Muscle of back (tissue), 11 donors: ENCODE measurements around the gene HOXA2. TPM values are rescaled to one million over a fixed set of nuclear protein-coding genes. Genes with fewer than 3 reads are reported as not detected.
A peak's percentile ranks its signal among the peaks of the same experiment; 100 is the strongest.

Experiments used
- DNase-seq, 3 donors: peaks; one replicate each; pipeline versions ENCODE4 v3.0.0 to v3.0.0-alpha.2; 2013
- polyA plus RNA-seq, 10 donors: library from polyadenylated mRNA; unstranded; fragments of 120-200 nt; gene quantifications; one replicate each; pipeline ENCODE4 v1.2.1, GENCODE V29; 2013; ENCODE audit not compliant: insufficient read length in 10 of 10

Gene HOXA2
- polyA plus RNA-seq, 10 donors = 1.6 to 7.4 (median 4.4) TPM

DNA sequence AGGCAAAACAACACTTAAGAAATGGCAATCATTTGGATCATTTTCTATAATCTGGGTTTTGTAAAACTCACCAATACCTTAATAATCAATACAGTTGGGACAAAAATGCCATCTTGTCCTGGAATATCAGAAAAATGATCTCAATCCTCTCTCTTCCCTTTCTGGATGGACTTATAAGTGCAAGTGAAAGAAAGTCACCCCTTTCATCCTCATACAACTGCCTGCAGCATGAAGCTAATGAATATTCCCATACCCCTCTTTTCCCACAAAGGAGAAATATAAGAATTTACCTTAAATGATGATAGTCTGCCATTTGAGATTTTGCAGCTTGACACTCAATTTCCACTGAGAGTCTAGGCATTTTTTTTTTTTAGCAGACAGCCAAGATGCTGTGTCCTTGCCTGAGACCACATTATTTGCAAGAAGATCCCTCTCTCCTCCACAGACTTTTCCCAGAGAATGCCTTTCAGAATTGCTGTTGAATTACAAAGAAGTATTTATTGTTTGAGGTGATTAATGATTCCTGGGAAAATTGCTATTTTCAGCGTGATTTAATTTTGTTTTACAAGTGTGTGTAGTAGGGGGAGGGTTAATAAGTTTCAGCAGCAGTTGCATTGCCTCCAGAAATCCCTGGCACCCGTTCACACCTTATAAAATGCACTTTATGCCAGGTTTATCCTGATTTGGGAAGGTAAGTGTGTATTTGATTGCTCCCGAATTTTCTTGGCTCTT lies 24.3 kb upstream of the HOXA2 start:
- no peak for DNase-seq

DNA sequence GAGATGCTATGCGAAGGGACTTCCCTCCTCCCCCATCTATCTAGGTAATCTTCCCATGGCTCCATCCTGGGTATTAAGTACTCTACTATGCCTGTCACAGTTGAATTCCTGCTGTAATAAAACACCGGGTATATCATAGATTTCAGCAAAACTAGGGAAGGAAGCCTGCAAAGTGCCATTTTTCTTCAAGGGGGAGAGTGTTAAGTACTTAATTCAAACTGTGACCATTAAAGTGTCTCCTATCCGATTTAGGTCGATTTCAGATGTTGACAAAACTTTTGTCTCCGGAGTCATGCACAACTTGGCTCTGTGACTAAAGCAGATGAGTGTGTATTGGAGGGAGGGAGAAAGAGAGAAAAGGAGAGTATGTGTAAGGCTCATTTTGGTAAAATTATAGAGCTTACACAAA lies 23.5 kb upstream of the HOXA2 start:
- no peak for DNase-seq

DNA sequence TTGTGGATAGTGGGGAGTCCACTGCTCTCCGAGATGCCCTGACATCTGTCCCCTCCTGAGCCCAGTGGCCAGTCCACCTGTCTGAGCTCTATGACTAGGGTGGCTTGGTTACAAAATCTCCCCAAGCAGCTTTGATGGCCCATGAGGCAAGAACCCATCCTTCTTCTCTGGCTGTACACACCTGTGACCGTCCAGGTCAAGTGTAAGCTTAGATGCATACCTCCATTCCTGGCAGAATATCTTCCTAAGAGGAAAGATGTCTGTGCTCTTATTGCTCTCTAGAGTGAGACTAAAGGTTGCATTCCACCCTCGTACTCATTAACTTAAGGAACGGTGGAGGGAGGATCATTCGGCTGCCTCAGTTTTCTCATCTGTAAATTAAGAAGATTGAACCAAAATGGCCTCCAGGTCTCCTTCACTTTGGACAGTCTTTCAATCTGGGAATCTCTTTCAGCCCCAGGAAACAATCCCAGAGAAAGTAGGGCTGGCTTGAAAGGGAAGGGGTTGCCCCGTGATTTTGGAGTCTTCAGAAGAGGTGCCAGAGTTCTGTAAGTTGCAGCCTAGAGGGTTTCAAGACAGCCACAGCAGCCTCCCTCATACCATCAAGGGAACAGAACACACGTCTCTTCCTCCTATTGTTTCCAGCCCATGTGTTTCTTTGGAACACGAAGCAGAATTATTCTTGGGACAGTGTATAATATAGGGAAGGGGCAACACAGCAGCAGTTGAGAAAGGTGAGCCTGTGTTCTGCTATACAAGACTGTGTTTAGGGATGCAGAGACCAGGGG lies 22.6 kb upstream of the HOXA2 start:
- no peak for DNase-seq

DNA sequence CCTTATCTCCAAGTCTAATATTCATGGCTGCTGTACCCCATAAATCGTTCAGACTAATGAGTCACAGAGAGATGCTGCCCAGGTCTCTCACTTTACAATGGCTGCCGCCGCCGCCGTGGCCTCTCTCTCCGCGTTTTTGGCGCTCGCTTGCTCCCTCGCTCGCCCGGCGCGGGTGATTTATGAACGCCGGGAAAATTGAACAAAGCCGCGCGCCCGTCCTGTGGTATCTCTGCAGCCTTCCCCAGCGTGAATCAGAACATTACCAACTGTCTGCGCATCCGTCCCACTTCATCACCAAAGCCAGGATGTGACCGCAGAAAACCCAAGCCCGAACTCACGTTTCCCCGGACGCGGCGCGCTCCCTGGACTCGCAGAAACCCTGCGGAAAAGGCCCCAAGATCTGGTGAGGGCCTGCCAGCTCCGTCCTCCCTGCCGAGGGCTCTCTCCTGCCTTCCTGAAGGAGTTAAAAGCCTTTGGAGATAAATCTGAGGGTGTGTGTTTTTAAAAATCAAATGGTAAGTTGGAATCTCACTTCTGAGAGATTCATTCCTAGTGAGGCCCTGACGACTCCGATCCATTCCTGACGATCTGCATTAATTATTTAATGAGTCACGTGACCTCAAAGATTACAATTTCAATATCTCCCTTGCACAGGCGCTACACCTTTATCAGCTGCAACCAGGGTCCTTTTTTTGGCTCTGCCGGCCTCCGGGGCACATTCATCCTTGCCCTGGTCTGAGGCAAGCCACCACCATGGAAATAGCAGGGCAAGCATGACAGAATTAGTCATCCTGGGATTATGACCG lies 21.8 kb upstream of the HOXA2 start:
- DNase-seq = peak in 1 of 3 donors; percentile 61

DNA sequence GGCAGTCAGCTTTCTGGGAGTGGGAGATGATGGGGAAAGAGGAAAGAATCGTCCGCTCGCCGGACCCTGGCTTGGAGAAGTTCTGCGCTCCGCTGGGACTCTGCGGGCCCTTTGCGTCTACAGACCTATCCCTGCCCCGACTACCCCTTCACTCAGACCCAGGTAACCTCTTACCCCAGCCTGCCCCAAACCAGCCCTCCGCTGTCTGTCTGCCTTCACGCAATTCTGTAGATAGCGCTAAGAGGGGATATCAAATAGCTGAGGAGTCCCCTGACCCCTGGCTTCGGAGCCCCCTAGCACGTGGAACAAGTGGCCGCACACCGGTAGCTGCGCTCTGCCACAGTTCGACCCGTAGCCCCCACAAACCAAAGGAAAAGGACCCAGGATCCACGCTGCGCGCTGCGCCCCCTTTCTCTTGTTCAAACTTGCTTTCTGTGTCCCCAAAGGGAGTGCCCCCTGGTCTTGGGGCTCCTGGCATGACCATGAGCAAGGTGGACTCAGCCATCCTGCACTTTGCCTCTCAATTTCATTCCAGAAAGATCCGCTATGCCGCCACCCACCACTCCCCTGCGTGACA lies 21.1 kb upstream of the HOXA2 start:
- no peak for DNase-seq

- peak in 1 of 3 donors; percentile 47 for DNase-seq
Measured at GRCh38 chr7:27123007-27123476, 20.6 kb upstream of the HOXA2 start.

- peak in 1 of 3 donors; percentile 65 for DNase-seq
Measured at GRCh38 chr7:27122077-27122910, 19.8 kb upstream of the HOXA2 start.

DNA sequence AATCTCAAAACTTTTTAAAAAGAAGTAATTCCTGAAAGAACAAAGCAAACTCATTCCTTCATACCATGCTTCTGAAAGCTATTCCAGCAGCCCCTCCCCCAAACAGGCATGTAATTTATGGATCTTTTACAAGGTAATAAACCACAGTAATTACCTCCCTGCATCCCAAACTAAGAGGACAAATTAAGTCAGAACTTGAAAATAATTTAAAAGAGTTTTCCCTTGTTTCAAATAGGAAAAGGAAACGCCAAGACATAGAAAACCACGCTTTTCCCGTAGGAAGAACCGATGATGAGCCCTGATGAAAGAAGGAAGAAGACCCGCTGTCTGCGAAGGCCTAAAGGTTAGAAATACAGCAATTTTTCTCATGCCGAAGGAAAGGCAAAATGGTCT lies 19.2 kb upstream of the HOXA2 start:
- no peak for DNase-seq

DNA sequence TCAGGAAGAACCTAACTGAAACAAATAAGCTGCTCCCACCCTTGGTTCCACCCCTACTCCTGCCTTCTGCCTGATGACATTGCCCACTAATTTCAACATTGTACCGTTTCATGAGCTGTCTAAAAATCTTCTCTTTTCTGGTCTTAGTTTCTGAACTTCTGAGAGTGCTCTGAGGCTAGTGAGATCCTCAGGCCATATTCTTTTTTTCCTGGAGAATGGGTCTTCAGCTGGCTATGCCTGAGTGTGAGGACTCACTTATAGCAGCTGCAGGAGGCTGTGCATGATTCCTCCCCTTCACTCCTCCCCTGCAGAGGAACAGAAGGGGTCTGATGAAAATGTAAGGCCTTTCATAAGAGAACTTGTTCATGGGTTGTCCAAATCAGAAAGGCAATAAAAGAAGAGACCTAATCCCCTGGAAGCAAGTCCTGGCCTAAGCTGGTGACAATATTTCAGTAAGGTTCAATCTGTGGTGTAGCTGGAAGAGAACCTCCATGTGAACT lies 17.0 kb upstream of the HOXA2 start:
- no peak for DNase-seq

DNA sequence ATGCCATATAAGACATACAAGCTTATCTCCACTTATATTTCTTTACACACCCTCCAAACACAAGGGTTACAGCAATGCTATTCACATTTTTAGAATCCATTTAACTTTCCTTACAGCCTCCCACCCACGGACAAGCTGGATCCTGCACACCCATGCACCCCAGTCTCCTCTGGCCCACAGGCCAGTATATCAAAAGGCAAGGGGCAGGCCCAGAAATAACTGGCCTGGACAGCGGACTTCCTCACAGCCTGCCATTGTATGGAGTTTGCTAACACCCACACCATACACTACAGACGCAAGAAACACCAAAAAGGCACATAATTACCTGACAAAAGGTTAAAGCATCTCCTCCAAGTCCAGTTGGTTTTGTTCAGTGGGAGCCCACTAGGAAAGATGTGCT lies 16.1 kb upstream of the HOXA2 start:
- no peak for DNase-seq

DNA sequence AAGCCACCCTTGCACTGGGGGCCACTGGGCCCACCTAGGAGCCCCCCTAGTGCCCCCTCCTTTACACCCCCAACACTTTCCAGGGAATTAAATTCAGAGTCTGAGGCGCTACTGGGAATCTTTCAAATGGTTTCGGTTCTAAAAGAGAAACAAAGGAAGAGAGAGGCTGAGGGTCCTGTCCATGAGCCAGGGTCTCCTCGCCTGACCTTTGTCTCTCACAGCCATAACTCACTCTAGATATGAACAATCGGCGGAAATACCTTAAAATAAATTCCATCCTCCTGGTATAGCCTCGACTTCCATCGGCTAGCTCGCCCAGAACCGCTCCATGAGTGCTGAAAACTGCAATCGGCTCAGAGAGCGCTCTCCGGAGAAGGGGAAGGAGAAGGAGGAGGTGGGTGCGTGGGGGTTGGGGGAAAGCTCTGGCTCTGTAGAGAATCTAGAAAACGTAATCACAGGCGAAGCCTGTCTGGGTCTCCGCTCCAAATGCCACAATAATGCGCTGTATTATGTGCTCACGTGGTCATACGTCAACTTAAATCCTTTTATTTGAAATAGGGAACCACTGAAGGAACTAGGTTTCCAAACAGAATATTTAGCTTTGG lies 15.5 kb upstream of the HOXA2 start:
- DNase-seq = peak in 1 of 3 donors; percentile 36

DNA sequence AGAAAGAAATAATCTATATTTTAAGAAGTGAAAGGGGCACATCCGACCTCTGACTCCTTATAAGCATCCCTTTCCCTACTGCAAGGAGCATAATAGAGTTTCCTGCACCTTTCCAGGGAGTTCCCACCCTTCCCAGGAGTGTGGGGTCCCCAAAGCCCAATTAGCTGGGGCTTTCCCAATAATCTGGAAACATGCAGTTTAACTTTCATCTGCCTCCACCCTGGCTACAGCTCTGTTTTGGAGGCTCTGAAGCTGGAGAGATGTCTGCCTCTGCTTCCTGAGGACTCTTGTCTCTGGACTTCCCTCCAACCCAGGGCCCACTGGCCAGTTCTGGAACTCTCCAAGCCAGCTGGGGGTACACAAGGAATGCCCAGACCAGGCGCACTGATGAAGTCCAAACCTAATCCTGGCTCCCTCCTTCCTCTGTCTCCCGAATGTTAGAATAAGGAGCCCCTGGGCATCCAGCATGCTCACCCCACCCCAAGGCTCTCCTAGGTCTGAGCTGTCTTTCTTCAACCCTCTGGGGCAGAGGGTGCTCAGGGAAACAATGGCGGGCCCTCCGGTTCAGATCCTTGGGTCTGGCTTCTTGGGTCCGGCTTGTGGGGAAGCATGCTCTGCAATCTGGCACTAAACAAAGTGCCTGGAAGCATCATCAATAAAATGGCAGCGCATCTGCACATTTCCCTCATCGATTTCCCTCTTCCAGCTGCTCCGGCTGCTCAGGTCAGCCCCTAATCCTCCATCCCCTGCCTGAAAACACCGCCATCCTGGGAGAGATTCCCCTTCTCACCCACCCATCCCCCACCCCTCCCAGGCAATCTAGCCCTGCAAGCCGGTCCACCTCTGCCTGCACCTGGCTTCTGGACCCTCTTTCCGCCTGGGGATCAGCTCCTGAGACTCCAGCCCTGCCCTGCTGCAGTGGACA lies 14.7 kb upstream of the HOXA2 start:
- peak in 2 of 3 donors; percentile 37 to 38 for DNase-seq

DNA sequence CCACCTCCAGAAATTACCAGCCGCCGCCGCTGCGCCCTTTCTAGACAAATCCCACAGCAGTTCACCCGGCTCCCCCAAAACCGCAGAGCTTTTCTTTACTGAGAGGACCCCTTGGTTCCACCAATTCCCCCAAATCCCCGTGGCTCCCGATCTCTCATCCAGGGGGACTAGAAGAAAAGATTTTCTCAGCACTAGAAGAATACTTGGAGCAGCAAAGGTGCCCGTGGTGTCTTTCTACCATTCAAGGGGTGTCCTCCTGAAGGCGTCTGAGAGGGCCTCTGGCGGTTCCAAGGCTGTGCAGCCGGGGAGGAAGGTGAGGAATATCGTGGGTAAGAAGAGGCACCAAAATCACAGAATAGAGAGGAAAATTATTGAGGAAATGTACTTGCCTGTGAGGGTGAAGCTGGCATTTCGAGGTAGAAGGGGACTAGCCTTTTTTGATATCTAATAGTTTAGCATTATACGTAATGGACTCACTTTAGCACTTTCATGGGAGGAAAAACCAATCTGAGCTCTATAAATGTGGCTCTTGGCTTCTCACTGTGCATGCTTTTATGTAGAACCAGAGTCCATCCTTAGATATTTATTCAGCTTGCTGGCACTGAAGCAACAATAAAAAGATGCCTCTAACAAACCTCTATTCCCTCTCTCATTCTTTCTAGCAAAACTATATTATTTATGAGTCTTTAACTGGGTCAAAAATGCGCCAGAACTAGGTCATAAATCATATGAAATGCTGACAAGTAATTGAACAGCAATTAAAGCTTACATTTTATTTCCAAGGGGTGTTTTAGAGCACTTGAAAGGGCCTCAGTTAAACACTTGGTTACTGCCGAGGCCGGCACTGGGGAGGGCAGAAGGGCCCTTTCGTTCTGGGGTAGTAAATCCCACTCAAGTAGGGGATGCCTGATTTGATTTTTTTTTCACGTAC lies 13.8 kb upstream of the HOXA2 start:
- DNase-seq = peak in 2 of 3 donors; percentile 55 to 67

DNA sequence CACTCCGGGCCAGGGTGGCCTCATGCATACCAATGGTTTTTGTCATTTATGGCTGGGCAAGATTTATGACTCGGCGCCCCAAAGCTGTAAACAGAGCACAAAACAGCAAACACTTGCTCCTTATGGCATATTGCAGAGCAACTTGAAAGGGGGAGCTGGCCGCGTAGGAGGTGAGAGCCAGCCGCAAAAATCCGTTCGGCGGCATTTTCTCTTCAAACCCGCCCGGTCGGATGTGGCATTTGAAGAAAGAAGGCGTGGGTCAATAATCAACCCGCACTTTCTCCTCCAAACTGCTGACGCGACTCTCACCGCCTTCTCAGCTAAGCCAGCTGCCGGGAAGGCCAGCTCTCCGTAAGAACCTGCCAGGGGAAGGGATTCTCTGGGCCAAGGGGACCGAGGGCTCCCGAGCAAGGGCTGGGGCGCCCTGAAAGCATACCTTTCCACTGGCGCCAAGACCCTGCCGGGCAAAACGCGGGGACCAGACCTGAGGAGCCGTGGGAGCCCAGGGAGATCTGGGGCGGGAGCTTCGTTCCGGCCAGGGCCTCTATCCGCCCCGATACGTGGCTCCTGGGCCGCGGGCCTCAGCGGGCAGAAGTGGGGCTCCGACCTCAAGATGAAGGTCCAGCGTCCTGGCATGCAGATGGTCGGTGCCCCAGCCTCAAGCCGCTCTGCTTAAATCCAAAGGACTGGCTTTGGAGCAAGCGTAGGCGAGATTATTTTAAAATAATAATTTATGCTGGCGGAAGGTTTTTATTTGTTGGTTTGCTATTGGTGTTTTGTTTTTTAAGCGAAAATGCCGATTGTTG lies 12.9 kb upstream of the HOXA2 start:
- DNase-seq = peak in 2 of 3 donors; percentile 62 to 69

DNA sequence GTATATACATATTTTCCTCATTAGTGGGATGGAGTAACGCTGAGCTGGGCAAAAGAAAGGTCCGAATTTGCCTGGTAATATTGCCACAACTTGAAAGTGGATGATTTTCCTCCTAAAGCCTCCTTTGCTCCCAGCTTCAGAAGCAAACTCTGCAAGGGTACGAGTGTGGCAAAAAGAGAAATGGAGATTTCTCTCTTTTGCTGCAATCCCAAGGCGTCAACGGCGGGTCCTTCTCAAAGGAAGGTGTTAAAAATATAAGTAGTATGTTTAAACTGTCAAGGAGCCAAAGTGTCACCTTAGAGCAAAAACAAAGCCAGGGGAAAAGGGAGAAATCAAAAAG lies 12.4 kb upstream of the HOXA2 start:
- no peak for DNase-seq

- peak in 2 of 3 donors; percentile 67 to 77 for DNase-seq
Measured at GRCh38 chr7:27113991-27114769, 11.7 kb upstream of the HOXA2 start.
